GM23248 (cell line): ENCODE measurements around the gene TRPV4.

Source experiments
- EZH2 ChIP-seq: fragments of 200-600 bp; sonication (generic); IDR thresholded peaks from 2 replicates; pipeline ENCODE4 v1.6.1; 2018; ENCODE audit warnings: antibody characterized with exemption, mild to moderate bottlenecking; ENCODE audit not compliant: insufficient read depth, poor library complexity, severe bottlenecking
- EZH2phosphoT487 ChIP-seq: fragments of 200-600 bp; sonication (generic); IDR thresholded peaks from 2 replicates; pipeline ENCODE4 v1.6.1; 2018; ENCODE audit warnings: antibody characterized with exemption, moderate library complexity, mild to moderate bottlenecking, low read depth; ENCODE audit not compliant: insufficient read depth

DNA sequence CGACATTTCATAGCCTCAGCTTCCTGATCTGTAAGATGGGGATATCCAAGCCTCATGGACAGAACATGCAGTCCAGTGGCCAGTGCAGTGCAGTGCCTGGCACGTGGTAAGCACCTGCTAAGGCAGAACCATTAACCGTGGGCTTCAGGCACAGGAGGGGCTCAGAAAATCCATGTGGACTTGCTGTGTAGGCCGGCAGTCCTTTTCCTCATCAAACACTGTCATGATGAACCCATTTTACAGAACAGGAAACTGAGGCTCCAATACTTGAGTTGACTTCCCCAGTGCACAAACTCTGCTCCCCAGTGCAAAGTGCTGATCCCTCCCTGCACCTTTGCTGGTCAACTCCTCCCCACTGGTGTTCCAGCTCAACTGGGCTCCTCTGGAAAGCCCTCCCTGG lies 18.0 kb downstream of the TRPV4 start:
- no peak for TF ChIP-seq EZH2
- TF ChIP-seq EZH2phosphoT487, result no peak
